ENCODE measurements around the gene UGCG.
"Not testable (repeated sequence)": the region's sequence is repeated elsewhere in the genome, so short reads cannot be mapped to it uniquely, and the experiment has no call there.

The UGCG gene

GRCh38 chr9:111886983-111887718, 9.5 kb upstream of the UGCG start:
- no peak for DNase-seq
- Histone ChIP-seq H3K4me1 (ENCODE audit: control insufficient read depth, insufficient read depth, low read length, poor library complexity, severe bottlenecking) (peaks cover 4% of the 10 kb centered on the region), H3K9me3 (ENCODE audit: control insufficient read depth, low read length) (no peaks in the 10 kb centered on the region), H3K27me3 (replicated peaks; ENCODE audit: control insufficient read depth, insufficient read depth, low read length, poor library complexity, severe bottlenecking) (no peaks in the 10 kb centered on the region), H3K36me3 (ENCODE audit: control insufficient read depth, insufficient read depth, low read length) (no peaks in the 10 kb centered on the region), H3K4me3 (ENCODE audit: insufficient read depth, low read depth, low read length, poor library complexity, severe bottlenecking) (no peak overlapping the region), H3K27ac (ENCODE audit: insufficient read depth, low read length, poor library complexity, severe bottlenecking) (no peak overlapping the region)

- no peak overlapping the region for H3K4me3 ChIP-seq (ENCODE audit: insufficient read depth, low read depth, low read length, poor library complexity, severe bottlenecking)
- H3K27me3 ChIP-seq (replicated peaks; ENCODE audit: control insufficient read depth, insufficient read depth, low read length, poor library complexity, severe bottlenecking): no peaks in the 10 kb centered on the region
- H3K4me1 ChIP-seq (ENCODE audit: control insufficient read depth, insufficient read depth, low read length, poor library complexity, severe bottlenecking): peaks cover 9% of the 10 kb centered on the region
- H3K36me3 ChIP-seq (ENCODE audit: control insufficient read depth, insufficient read depth, low read length): no peaks in the 10 kb centered on the region
- no peak for DNase-seq
- no peak overlapping the region for H3K27ac ChIP-seq (ENCODE audit: insufficient read depth, low read length, poor library complexity, severe bottlenecking)
- H3K9me3 ChIP-seq (ENCODE audit: control insufficient read depth, low read length): no peaks in the 10 kb centered on the region
These were observed 6.3 kb upstream of the UGCG start for GRCh38 chr9:111890334-111890733.

- H3K36me3 ChIP-seq (ENCODE audit: control insufficient read depth, insufficient read depth, low read length); H3K9me3 ChIP-seq (ENCODE audit: control insufficient read depth, low read length); DNase-seq; H3K4me3 ChIP-seq (ENCODE audit: insufficient read depth, low read depth, low read length, poor library complexity, severe bottlenecking); H3K27ac ChIP-seq (ENCODE audit: insufficient read depth, low read length, poor library complexity, severe bottlenecking); H3K27me3 ChIP-seq (replicated peaks; ENCODE audit: control insufficient read depth, insufficient read depth, low read length, poor library complexity, severe bottlenecking): not testable (repeated sequence)
- H3K4me1 ChIP-seq (ENCODE audit: control insufficient read depth, insufficient read depth, low read length, poor library complexity, severe bottlenecking): peaks cover 11% of the 10 kb centered on the region
These were observed 5.7 kb upstream of the UGCG start for GRCh38 chr9:111890867-111891266.

- Histone ChIP-seq H3K27ac (ENCODE audit: insufficient read depth, low read length, poor library complexity, severe bottlenecking) (peak overlapping the region; percentile 26), H3K4me1 (ENCODE audit: control insufficient read depth, insufficient read depth, low read length, poor library complexity, severe bottlenecking) (peaks cover 12% of the 10 kb centered on the region), H3K9me3 (ENCODE audit: control insufficient read depth, low read length) (no peaks in the 10 kb centered on the region), H3K4me3 (ENCODE audit: insufficient read depth, low read depth, low read length, poor library complexity, severe bottlenecking) (no peak overlapping the region), H3K27me3 (replicated peaks; ENCODE audit: control insufficient read depth, insufficient read depth, low read length, poor library complexity, severe bottlenecking) (no peaks in the 10 kb centered on the region), H3K36me3 (ENCODE audit: control insufficient read depth, insufficient read depth, low read length) (no peaks in the 10 kb centered on the region)
- no peak for DNase-seq
These were observed 4.6 kb upstream of the UGCG start for GRCh38 chr9:111891910-111892499.

- Histone ChIP-seq H3K9me3 (ENCODE audit: control insufficient read depth, low read length) (no peaks in the 10 kb centered on the region), H3K27ac (ENCODE audit: insufficient read depth, low read length, poor library complexity, severe bottlenecking) (peak overlapping the region; percentile 73), H3K4me3 (ENCODE audit: insufficient read depth, low read depth, low read length, poor library complexity, severe bottlenecking) (peak overlapping the region; percentile 88), H3K36me3 (ENCODE audit: control insufficient read depth, insufficient read depth, low read length) (no peaks in the 10 kb centered on the region), H3K4me1 (ENCODE audit: control insufficient read depth, insufficient read depth, low read length, poor library complexity, severe bottlenecking) (peaks cover 12% of the 10 kb centered on the region), H3K27me3 (replicated peaks; ENCODE audit: control insufficient read depth, insufficient read depth, low read length, poor library complexity, severe bottlenecking) (no peaks in the 10 kb centered on the region)
- peak in 2 of 3 donors; percentile 2 to 5 for DNase-seq
These were observed 457 bp downstream of the UGCG start for GRCh38 chr9:111896942-111897600.

- Histone ChIP-seq H3K36me3 (ENCODE audit: control insufficient read depth, insufficient read depth, low read length) (no peaks in the 10 kb centered on the region), H3K4me3 (ENCODE audit: insufficient read depth, low read depth, low read length, poor library complexity, severe bottlenecking) (peak overlapping the region; percentile 88), H3K27me3 (replicated peaks; ENCODE audit: control insufficient read depth, insufficient read depth, low read length, poor library complexity, severe bottlenecking) (no peaks in the 10 kb centered on the region), H3K9me3 (ENCODE audit: control insufficient read depth, low read length) (no peaks in the 10 kb centered on the region), H3K27ac (ENCODE audit: insufficient read depth, low read length, poor library complexity, severe bottlenecking) (peak overlapping the region; percentile 73), H3K4me1 (ENCODE audit: control insufficient read depth, insufficient read depth, low read length, poor library complexity, severe bottlenecking) (peaks cover 9% of the 10 kb centered on the region)
- DNase-seq: no peak
These were observed 1.1 kb downstream of the UGCG start for GRCh38 chr9:111897601-111898137.

- DNase-seq: no peak
- Histone ChIP-seq H3K9me3 (ENCODE audit: control insufficient read depth, low read length) (no peaks in the 10 kb centered on the region), H3K36me3 (ENCODE audit: control insufficient read depth, insufficient read depth, low read length) (no peaks in the 10 kb centered on the region), H3K27me3 (replicated peaks; ENCODE audit: control insufficient read depth, insufficient read depth, low read length, poor library complexity, severe bottlenecking) (no peaks in the 10 kb centered on the region), H3K4me1 (ENCODE audit: control insufficient read depth, insufficient read depth, low read length, poor library complexity, severe bottlenecking) (peaks cover 7% of the 10 kb centered on the region), H3K4me3 (ENCODE audit: insufficient read depth, low read depth, low read length, poor library complexity, severe bottlenecking) (peak overlapping the region; percentile 88), H3K27ac (ENCODE audit: insufficient read depth, low read length, poor library complexity, severe bottlenecking) (peak overlapping the region; percentile 73)
These were observed 1.9 kb downstream of the UGCG start for GRCh38 chr9:111898331-111899096.

GRCh38 chr9:111900151-111900857, 3.7 kb downstream of the UGCG start:
- DNase-seq: no peak
- Histone ChIP-seq H3K9me3 (ENCODE audit: control insufficient read depth, low read length) (no peaks in the 10 kb centered on the region), H3K4me1 (ENCODE audit: control insufficient read depth, insufficient read depth, low read length, poor library complexity, severe bottlenecking) (peaks cover 10% of the 10 kb centered on the region), H3K36me3 (ENCODE audit: control insufficient read depth, insufficient read depth, low read length) (no peaks in the 10 kb centered on the region), H3K27ac (ENCODE audit: insufficient read depth, low read length, poor library complexity, severe bottlenecking) (no peak overlapping the region), H3K27me3 (replicated peaks; ENCODE audit: control insufficient read depth, insufficient read depth, low read length, poor library complexity, severe bottlenecking) (no peaks in the 10 kb centered on the region), H3K4me3 (ENCODE audit: insufficient read depth, low read depth, low read length, poor library complexity, severe bottlenecking) (no peak overlapping the region)

- Histone ChIP-seq H3K36me3 (ENCODE audit: control insufficient read depth, insufficient read depth, low read length) (no peaks in the 10 kb centered on the region), H3K4me1 (ENCODE audit: control insufficient read depth, insufficient read depth, low read length, poor library complexity, severe bottlenecking) (peaks cover 7% of the 10 kb centered on the region), H3K4me3 (ENCODE audit: insufficient read depth, low read depth, low read length, poor library complexity, severe bottlenecking) (no peak overlapping the region), H3K9me3 (ENCODE audit: control insufficient read depth, low read length) (no peaks in the 10 kb centered on the region), H3K27me3 (replicated peaks; ENCODE audit: control insufficient read depth, insufficient read depth, low read length, poor library complexity, severe bottlenecking) (no peaks in the 10 kb centered on the region), H3K27ac (ENCODE audit: insufficient read depth, low read length, poor library complexity, severe bottlenecking) (no peak overlapping the region)
- no peak for DNase-seq
These were observed 4.4 kb downstream of the UGCG start for GRCh38 chr9:111900858-111901612.
